GM12874 (cell line): ENCODE data around the gene PAFAH2.

Source experiments
- TF ChIP-seq, protein P1 (sequence below): IDR thresholded peaks from 2 replicates; pipeline ENCODE4 v1.5.1; 2011; ENCODE audit warnings: low read depth, mild to moderate bottlenecking, control low read depth, low read length, moderate library complexity; ENCODE audit not compliant: insufficient read depth

PAFAH2 gene

GRCh38 chr1:26043765-26044164 lies 45.9 kb upstream of the PAFAH2 start:
- TF ChIP-seq, protein P1, sequence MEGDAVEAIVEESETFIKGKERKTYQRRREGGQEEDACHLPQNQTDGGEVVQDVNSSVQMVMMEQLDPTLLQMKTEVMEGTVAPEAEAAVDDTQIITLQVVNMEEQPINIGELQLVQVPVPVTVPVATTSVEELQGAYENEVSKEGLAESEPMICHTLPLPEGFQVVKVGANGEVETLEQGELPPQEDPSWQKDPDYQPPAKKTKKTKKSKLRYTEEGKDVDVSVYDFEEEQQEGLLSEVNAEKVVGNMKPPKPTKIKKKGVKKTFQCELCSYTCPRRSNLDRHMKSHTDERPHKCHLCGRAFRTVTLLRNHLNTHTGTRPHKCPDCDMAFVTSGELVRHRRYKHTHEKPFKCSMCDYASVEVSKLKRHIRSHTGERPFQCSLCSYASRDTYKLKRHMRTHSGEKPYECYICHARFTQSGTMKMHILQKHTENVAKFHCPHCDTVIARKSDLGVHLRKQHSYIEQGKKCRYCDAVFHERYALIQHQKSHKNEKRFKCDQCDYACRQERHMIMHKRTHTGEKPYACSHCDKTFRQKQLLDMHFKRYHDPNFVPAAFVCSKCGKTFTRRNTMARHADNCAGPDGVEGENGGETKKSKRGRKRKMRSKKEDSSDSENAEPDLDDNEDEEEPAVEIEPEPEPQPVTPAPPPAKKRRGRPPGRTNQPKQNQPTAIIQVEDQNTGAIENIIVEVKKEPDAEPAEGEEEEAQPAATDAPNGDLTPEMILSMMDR, result no peak

DNA sequence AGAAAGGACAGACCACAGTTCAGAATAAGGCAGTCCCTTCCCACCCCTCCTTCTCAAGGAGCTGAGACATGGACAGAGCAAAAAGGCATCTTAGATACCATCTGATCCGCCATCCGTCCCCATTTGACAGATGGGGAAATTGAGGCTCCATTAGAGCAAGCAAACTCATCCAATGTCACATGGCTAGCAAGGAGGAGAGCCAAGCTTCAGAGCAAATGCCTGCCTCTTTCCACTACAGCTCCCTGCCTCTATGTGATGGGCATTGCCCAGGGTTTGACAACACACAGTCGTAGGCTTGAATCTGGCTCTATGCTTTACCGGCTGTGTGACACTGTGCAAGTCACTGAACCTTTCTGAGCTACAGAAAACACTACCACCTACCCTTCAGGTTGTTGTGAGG lies 44.1 kb upstream of the PAFAH2 start:
- TF ChIP-seq, protein P1, result no peak

GRCh38 chr1:26041401-26041800 lies 43.5 kb upstream of the PAFAH2 start:
- TF ChIP-seq, protein P1, result no peak

- TF ChIP-seq, protein P1, result no peak
These were observed 41.0 kb upstream of the PAFAH2 start for GRCh38 chr1:26038904-26039303.

- TF ChIP-seq, protein P1, result no peak
These were observed 40.6 kb upstream of the PAFAH2 start for GRCh38 chr1:26038477-26038876.

- TF ChIP-seq, protein P1, result no peak
These were observed 40.0 kb upstream of the PAFAH2 start for GRCh38 chr1:26037904-26038303.

DNA sequence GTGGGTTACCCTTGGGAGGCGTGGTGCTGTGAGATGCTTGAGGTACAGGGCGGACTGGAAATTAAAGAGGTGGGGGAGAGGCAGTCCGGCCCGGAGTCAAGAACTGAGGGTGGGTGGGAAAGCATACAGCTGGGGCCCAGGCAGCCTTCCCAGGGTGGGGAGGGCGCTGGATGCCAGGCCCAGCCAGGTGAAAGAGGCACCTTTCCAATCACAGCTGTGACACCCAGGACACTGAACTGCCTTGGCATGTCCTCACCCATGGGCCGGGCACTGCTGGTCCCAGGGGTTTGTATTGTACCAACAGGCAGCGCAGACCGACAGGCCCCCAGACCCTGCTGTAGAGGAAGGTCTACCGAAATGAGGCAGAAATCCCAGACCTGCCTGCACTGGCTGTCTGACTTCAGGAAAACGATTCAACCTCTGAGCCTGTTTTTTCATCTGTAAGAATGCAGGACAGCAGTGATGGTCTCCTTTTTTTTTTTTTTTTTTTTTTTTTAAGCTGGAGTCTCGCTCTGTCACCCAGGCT lies 39.0 kb upstream of the PAFAH2 start:
- TF ChIP-seq, protein P1, result no peak
